ENCODE measurements around the gene LSMEM2. TPM values are rescaled to one million over a fixed set of nuclear protein-coding genes. Genes with fewer than 3 reads are reported as not detected.

LSMEM2 gene
- total RNA-seq, 1 experiment from 2014 or later = 0.57 TPM

GRCh38 chr3:50314342-50314741, 35.5 kb downstream of the LSMEM2 start:
- POLR2A ChIA-PET = interaction anchor here (0.6 kb wide), 1 partner anchor 22 kb away, joined by 3 read pairs; the partner anchor contains the start of gene IFRD2
- H3K9me3 Mint-ChIP-seq = peaks cover 13% of the 10 kb centered on the region
- CTCF ChIA-PET = no interaction called here

More at GRCh38 chr3:50314342-50314741, 35.5 kb downstream of the LSMEM2 start:
- Mint-ChIP-seq H3K4me1 (peaks cover 5% of the 10 kb centered on the region; the same call in 1 of the 2 replicates), H3K27me3 (ENCODE audit: low read depth) (peaks cover 6% of the 10 kb centered on the region; the same call in 1 of the 2 replicates), H3K27ac (peak overlapping the region; percentile 45; the same call in 1 of the 2 replicates), H3K36me3 (peaks cover 47% of the 10 kb centered on the region), H3K4me3 (no peak overlapping the region)
- DNase-seq (ENCODE audit: low spot score) (no peak), ATAC-seq (no peak)
- TF ChIP-seq ZNF219 (CRISPR knock-in tag; IDR thresholded peaks at IDR 0.05; ENCODE audit: borderline replicate concordance) (no peak), ZSCAN18 (CRISPR knock-in tag; IDR thresholded peaks at IDR 0.05) (no peak), ZNF671 (CRISPR knock-in tag; IDR thresholded peaks at IDR 0.05) (no peak), TCF7 (CRISPR knock-in tag; IDR thresholded peaks at IDR 0.05; ENCODE audit: low read depth) (no peak), CDX4 (CRISPR knock-in tag; IDR thresholded peaks at IDR 0.05; ENCODE audit: borderline replicate concordance) (no peak), TEAD1 (CRISPR knock-in tag; IDR thresholded peaks at IDR 0.05) (no peak), ZNF263 (CRISPR knock-in tag; IDR thresholded peaks at IDR 0.05; ENCODE audit: low read depth) (no peak), SP1 (CRISPR knock-in tag; conservative IDR thresholded peaks at IDR 0.05) (no peak), NR1H2 (CRISPR knock-in tag; IDR thresholded peaks at IDR 0.05) (no peak), ZNF121 (CRISPR knock-in tag; IDR thresholded peaks at IDR 0.05) (no peak), HMGA2 (CRISPR knock-in tag; IDR thresholded peaks at IDR 0.05) (no peak), CBFB (CRISPR knock-in tag; IDR thresholded peaks at IDR 0.05; ENCODE audit: low read depth) (no peak), GTF2I (CRISPR knock-in tag; conservative IDR thresholded peaks at IDR 0.05) (no peak), STAT6 (CRISPR knock-in tag; conservative IDR thresholded peaks at IDR 0.05; ENCODE audit: low read depth) (no peak), E2F5 (CRISPR knock-in tag; IDR thresholded peaks at IDR 0.05) (no peak), AFF4 (CRISPR knock-in tag; IDR thresholded peaks at IDR 0.05; ENCODE audit: borderline replicate concordance) (no peak), ZNF281 (CRISPR knock-in tag; IDR thresholded peaks at IDR 0.05) (no peak)

Data from WTC11 (cell line).